Hematopoietic multipotent progenitor cell treated with erythropoietin and hydrocortisone succinate and interleukin-3 and kit ligand, for 4 days (in vitro differentiated cells): ENCODE data around the gene MOB1B.

Experiments
- DNase-seq: peaks from one replicate; pipeline ENCODE4 v3.0.0-alpha.2; 2015

The MOB1B gene

DNA sequence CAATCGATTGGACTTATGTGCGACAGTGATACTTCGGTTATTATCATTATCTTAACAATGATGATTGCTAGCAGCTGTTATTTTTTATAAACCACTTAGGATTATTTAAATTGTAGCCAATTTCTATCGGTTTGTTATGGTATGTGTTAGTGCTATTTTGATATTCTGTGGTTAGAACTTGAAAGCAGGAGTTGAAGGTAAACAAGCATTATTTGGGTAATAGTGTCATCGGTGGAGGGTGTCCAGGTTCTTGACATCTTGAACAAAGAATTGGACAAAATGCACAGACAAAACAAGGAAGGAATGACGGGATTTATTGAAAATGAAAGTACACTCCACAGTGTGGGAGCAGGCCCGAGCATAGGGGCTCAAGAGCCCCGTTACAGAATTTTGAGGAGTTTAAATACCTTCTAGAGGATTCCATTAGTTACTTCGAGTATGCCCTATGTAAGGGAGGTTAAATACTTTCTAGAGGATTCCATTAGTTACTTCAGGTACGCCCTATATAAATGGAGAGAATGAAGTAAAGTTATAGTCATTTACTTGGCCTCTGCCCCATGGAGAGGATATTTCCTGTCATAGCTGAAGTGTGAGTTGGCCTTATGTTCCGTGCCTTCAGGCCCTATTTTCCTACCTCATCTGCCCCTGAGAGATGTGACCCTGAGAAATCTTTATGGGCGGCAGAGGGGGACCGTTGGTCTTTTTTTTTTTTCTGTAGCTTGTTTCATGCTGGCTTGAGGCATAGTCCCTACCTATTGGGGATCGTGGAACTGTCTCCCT is 13.1 kb downstream of the MOB1B start:
- DNase-seq = no peak

- DNase-seq = no peak
These were observed 13.8 kb downstream of the MOB1B start for GRCh38 chr4:70915874-70916559.

- DNase-seq = no peak
These were observed 18.4 kb downstream of the MOB1B start for GRCh38 chr4:70920592-70920991.

GRCh38 chr4:70925418-70925817 is 23.2 kb downstream of the MOB1B start:
- DNase-seq = peak; percentile 22

GRCh38 chr4:70925899-70926635 is 23.9 kb downstream of the MOB1B start:
- no peak for DNase-seq

DNA sequence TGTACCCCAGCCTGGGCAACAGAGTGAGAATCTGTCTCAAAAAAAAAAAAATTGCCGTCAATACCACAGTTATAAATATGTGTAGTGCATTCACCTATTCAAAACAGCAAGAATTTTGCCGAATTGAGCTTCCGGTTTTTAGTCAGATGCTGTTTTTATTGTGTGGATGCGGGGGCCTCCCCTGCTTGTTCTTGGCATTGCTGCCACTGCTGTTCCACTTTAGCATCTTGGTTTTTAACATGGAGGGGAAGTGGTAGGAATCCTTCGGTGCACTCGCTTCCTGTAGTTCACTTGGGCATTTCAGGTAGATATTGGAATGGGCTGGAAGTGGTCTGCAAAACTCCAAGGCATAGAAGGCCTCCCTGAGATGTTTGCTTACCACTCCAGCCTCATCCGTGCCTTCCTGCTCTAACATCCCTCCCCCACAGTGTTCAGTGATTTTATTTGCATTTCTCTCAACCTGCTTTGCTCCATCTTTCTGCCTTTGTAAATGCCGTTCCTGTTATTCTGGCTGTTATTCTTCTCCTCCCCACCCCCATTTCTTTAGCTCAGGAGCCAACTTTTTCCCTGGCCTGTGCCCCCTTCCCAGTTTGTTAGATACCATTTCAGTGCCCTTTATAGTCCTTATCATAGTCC is 25.5 kb downstream of the MOB1B start:
- peak; percentile 66 for DNase-seq

DNA sequence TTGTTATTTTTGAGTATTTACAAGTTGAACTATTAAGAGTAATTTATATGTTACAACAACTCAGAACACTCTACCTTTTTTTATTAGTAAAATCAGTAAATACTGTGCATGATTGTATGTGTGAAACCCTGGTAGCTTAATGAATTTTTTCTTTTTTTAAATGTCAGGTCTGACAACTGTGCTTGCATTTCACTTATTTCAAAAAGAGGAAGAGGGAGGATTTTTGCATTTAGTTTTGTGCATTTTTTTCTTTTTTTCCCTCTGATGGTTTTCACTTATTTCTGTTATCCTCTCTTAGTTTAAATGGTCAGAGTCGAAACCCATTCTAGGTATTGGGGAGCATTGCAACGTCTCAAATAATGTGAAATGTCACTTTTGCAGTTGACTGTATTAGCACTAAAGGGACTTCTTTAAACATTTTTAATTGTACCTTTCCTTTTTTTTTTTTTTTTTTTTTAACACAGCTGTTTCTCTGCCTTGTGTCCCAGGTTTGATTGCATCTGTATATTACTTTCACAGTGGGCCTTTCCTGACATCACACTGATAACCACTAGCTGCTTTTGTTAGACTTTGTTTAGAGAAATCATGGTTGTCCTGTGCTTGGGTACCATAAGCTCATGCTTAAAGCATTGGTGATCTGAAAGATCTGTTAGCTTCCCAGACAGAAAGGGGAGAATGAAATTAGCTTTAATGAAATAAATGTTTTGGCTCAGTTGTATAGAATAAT is 28.5 kb downstream of the MOB1B start:
- peak; percentile 41 for DNase-seq

DNA sequence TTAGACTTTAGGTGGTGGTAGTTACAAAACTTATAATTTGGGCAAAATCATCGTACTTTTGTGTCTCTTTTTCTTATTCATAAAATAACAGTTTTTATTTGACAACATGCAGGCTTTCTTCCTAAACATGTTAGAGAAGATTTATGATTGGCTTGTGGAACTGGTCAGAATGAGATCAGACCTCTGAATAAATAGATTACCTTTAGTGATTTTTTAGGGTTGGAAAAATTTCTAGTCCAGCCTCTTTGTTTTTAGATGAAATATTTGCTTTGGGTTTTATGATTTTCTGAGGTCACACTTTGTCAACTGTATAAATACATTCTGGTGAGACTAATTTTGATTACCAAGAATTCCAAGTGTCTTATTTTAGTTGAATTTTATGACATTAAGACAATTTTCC is 29.2 kb downstream of the MOB1B start:
- DNase-seq = no peak

DNA sequence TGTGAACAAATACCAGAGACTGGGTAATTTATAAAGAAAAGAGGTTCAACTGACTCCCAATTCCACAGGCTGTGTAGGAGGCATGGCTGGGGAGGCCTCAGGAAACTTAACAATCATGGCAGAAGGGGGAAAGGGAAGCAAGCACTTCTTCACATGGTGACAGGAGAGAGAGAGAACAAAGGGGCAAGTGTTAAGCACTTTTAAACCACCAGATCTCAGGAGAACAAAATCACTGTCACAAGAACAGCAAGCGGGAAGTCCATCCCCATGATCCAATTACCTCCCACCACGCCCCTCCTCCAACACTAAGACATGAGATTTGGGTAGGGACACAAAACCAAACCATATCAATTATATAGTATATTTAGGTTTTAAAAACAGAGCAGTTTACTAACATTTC is 30.8 kb downstream of the MOB1B start:
- no peak for DNase-seq

- DNase-seq = no peak
These were observed 33.0 kb downstream of the MOB1B start for GRCh38 chr4:70935038-70935695.

DNA sequence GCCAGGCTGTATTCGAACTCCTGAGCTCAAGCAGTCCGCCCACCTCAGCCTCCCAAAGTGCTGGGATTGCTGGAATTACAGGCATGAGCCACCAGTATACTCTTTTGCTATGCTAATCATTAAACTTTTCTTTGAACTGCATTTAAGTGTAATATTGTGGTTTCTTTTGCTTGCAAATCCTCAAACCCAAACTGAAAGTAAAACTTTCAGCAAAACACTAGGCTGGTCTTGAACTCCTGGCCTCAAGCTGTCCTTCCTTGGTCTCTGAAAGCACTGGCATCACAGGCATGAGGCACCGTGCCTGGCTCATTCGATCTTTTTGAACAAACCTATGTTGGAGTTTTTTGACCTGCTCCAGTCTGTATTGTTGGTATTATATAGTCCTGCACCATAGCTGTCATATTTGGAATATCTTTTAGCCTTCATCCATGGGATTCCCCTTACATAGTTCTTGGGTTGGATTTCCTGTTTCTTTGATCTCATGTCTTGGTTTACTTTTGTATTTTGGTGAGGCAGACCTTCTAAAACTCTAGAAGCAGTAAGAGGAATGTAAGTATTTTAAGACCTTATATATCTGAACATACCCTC is 34.1 kb downstream of the MOB1B start:
- no peak for DNase-seq

DNA sequence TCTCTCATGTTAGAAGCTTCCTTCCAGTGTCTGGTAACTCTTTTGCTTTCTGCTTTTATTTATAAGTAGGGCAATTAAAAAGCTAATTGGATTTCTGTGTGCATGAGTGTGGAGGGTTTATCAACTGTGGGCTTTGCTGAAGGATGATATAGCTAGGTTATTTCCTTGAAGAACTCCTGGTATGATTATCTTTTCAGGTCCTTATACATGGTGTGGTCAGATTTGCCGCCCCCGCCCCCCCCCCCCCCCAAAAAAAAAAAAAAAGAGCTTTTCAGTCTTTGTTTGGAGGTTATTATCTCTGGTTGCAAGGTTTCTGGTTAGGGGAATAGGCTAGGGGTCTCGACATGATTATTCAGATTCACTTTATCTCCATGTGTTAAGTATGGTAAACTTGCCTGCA is 35.9 kb downstream of the MOB1B start:
- DNase-seq = peak; percentile 73

GRCh38 chr4:70940134-70940533 is 38.0 kb downstream of the MOB1B start:
- no peak for DNase-seq

GRCh38 chr4:70943114-70943513 is 40.9 kb downstream of the MOB1B start:
- peak; percentile 56 for DNase-seq

DNA sequence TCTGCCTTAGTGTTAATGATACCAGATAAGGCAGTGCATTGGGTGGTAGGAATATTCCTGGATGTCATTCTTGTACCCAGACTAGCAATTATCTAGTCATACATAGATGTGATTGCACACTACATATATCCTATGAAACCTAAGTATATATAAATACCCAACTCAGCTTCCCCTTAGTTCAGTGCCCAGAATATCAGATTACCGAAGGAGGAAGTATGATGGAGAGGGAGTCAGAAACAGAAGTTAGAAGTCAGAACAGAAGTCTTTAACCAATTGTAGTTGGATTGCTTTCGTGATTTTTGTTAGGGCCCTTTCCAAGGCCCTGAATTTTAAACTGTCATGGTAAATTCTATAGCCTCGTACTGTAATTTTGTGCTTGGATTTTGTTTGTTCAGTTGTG is 42.9 kb downstream of the MOB1B start:
- DNase-seq = peak; percentile 79

GRCh38 chr4:70945452-70946055 is 43.4 kb downstream of the MOB1B start:
- no peak for DNase-seq

DNA sequence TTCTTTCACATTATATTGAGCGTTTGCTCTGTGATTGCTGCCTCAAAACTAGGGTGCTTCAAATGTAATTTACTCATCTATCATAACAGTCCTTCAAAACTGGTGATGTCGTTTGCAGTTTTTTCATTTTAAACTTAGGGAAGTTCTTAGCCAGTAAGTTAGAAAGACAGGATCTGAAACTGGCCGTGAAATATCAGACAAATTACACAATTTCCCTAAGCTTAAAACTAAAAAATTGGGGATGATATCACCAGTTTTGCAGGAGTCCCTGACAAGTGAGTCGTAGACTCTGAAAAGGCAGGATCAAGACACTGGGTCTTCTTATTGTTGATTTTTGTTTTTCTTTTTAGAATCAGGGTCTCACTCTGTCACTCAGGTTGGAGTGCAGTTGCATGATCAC is 44.8 kb downstream of the MOB1B start:
- DNase-seq = no peak

DNA sequence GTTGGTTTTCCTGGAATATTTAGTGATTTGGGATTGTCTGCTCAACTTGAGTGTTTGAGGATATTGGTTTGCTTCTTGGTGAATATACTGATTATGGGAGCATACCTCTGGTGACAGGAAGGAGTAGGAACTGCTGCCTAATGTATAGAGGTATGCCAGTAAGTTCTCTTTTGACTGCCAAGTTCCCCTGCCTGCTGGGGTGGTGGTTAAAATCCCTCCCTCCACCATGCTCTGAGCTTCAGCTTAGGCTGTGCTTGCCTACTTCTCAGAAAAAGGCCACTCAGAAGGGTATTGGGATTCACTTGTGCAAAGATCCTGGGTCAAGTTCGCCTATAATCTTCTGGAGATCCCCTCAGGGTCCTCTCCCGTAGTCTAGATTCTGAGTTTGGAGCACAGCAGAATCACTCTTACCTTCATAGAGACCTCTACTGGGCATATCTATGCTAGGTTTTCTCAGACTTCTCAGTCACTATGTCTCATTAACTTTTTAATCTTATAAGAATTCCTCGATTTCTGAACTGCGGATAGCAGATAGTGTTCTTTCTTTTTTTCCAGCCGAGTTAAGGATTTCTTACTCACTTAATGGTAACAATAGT is 46.6 kb downstream of the MOB1B start:
- peak; percentile 44 for DNase-seq

- peak; percentile 27 for DNase-seq
These were observed 51.9 kb downstream of the MOB1B start for GRCh38 chr4:70954032-70954431.

DNA sequence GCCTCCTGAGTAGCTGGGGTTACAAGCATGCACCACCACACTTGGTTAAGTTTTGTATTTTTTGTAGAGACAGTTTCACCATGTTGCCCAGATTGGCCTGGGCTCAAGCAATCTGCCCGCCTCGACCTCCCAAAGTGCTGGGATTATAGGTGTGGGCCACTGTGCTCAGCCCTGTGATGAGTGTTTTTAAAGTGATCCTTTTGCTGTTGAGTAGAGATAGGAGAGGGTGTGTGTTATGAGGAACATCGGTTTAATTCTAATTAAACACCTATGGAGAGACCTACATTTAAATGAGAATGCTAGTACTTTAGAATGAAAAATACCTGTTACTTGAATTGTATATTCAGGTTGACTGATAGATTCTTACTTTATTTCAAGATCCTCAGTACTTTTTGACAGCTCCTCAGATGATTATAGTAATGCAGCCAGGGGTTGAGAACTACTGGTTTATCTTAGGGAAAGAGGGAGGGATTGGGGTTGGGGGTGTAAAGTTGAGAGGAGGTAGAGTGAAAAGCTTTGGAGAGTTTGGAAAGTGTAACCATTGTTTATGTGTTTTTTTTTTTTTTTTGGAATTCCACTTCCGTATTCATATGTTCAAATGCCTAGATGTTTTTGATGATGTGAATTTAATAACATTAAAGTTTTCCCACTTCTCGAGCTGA is 54.5 kb downstream of the MOB1B start:
- DNase-seq = no peak
